CD4-positive, alpha-beta memory T cell (primary cell): ENCODE measurements around the gene CIPC. TPM values are rescaled to one million over a fixed set of nuclear protein-coding genes. Genes with fewer than 3 reads are reported as not detected.

Experiments
- polyA plus RNA-seq, 2 donors: library from polyadenylated mRNA; unstranded; fragments of 300-500 nt; fragmentation: Illumina TruSeq; gene quantifications; one replicate each; pipeline ENCODE4 v1.2.3, GENCODE V29; 2021
- total RNA-seq, 2 experiments: library from RNA; stranded (reverse); gene quantifications; one replicate each; pipeline ENCODE4 v1.2.3, GENCODE V29; 2021

CIPC gene
- total and polyA plus RNA-seq, 4 experiments from 2014 or later: 5.4 to 21.5 (median 12.9) TPM

Other genes with a start within 250 kb of the CIPC start
- gene IRF2BPL, start 69.5 kb upstream of the CIPC start, total RNA-seq: 10 to 100 TPM; 36.6 to 37.7 TPM
- 1 to 10 TPM; 1.2 to 3.8 TPM for gene IRF2BPL, start 69.5 kb upstream of the CIPC start, polyA plus RNA-seq
- not detected for gene ZDHHC22, start 43.5 kb downstream of the CIPC start, total RNA-seq
- gene ZDHHC22, start 43.5 kb downstream of the CIPC start, polyA plus RNA-seq: not detected
- gene TMEM63C, start 83.5 kb downstream of the CIPC start, total RNA-seq: 1 to 10 TPM in 1 of 2 experiments, under 1 TPM in 1; 0.36 to 1.7 TPM
- gene TMEM63C, start 83.5 kb downstream of the CIPC start, polyA plus RNA-seq: not detected
- gene NGB, start 172.9 kb downstream of the CIPC start, total RNA-seq: not detected
- not detected for gene NGB, start 172.9 kb downstream of the CIPC start, polyA plus RNA-seq
- 10 to 100 TPM; 13.2 to 15.2 TPM for gene POMT2, start 222.6 kb downstream of the CIPC start, total RNA-seq
- gene POMT2, start 222.6 kb downstream of the CIPC start, polyA plus RNA-seq: 1 to 10 TPM in 1 of 2 donors, under 1 TPM in 1; 0.86 to 1.1 TPM
- 10 to 100 TPM; 10.5 to 11.8 TPM for gene GSTZ1, start 222.8 kb downstream of the CIPC start, total RNA-seq
- 1 to 10 TPM; 5.2 to 6.4 TPM for gene GSTZ1, start 222.8 kb downstream of the CIPC start, polyA plus RNA-seq